ENCODE measurements around the gene PKNOX2.

GRCh38 chr11:125343718-125344131, 179.2 kb downstream of the PKNOX2 start:
- TF ChIP-seq, protein P1, sequence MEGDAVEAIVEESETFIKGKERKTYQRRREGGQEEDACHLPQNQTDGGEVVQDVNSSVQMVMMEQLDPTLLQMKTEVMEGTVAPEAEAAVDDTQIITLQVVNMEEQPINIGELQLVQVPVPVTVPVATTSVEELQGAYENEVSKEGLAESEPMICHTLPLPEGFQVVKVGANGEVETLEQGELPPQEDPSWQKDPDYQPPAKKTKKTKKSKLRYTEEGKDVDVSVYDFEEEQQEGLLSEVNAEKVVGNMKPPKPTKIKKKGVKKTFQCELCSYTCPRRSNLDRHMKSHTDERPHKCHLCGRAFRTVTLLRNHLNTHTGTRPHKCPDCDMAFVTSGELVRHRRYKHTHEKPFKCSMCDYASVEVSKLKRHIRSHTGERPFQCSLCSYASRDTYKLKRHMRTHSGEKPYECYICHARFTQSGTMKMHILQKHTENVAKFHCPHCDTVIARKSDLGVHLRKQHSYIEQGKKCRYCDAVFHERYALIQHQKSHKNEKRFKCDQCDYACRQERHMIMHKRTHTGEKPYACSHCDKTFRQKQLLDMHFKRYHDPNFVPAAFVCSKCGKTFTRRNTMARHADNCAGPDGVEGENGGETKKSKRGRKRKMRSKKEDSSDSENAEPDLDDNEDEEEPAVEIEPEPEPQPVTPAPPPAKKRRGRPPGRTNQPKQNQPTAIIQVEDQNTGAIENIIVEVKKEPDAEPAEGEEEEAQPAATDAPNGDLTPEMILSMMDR (IDR thresholded peaks at IDR 0.05), result no peak
- no peak for TF ChIP-seq POLR2A (IDR thresholded peaks at IDR 0.05)

Measured in suprapubic skin (tissue), 3 donors.